Transverse colon (tissue), 4 donors: ENCODE results near the gene CCDC69. TPM values are rescaled to one million over a fixed set of nuclear protein-coding genes. Genes with fewer than 3 reads are reported as not detected.

Experiments used
- DNase-seq: peaks from one replicate; pipeline ENCODE4 v3.0.0-alpha.2; 2019
- H3K27ac ChIP-seq, 4 donors: fragments of 200-600 bp; sonication (generic); 2 replicates each; pipeline ENCODE4 v1.5.1; 2016 to 2018; ENCODE audit warnings: inconsistent platforms in 4 of 4
- H3K27me3 ChIP-seq: fragments of 200-600 bp; sonication (generic); 2 replicates; pipeline ENCODE4 v1.5.1; 2017; ENCODE audit warnings: inconsistent platforms
- H3K36me3 ChIP-seq, 4 donors: fragments of 200-600 bp; sonication (generic); 2 replicates each; pipeline ENCODE4 v1.5.1; 2017 to 2019; ENCODE audit warnings: inconsistent platforms in 4 of 4
- H3K4me1 ChIP-seq, 4 donors: fragments of 200-600 bp; sonication (generic); 2 replicates each; pipeline ENCODE4 v1.5.1; 2017 to 2020; ENCODE audit warnings: inconsistent platforms in 4 of 4
- H3K4me3 ChIP-seq, 4 donors: fragments of 200-600 bp; sonication (generic); 1 replicate in 1 of 4; 2 replicates in 3 of 4; pipeline versions ENCODE4 v1.5.1 to v1.6.1; 2017 to 2019; ENCODE audit warnings: inconsistent platforms in 4 of 4
- H3K9me3 ChIP-seq, 2 donors: fragments of 200-600 bp; sonication (generic); 2 replicates each; pipeline ENCODE4 v1.5.1; 2017 to 2019; ENCODE audit warnings: inconsistent platforms in 2 of 2
- EP300 ChIP-seq: sonication (generic); formaldehyde crosslinking; IDR thresholded peaks from one replicate; pipeline ENCODE4 v1.6.1; 2017; ENCODE audit warnings: antibody characterized with exemption, low read depth
- POLR2A ChIP-seq: fragments of 450-650 bp; IDR thresholded peaks from one replicate; pipeline ENCODE4 v1.6.1; 2016; ENCODE audit warnings: antibody characterized with exemption, mild to moderate bottlenecking, moderate library complexity
- POLR2AphosphoS5 ChIP-seq, 3 donors: sonication (generic); formaldehyde crosslinking; IDR thresholded peaks; one replicate each; pipeline ENCODE4 v1.6.1; 2016; ENCODE audit warnings: antibody characterized with exemption in 3 of 3
- WGBS, 2 donors: methylation state at CpG; one replicate each; pipeline ENCODE4 v1.1.5; 2018; ENCODE audit warnings: low coverage in 1 of 2; 5-methylcytosine and 5-hydroxymethylcytosine counted together
- in situ Hi-C, 4 donors: fragments of 200-750 bp; cut with MboI; loops; one replicate each; pipeline versions ENCODE4 v1.15.0 to v1.15.1; 2017; ENCODE audit warnings: low sequenced_read_pairs in 3 of 4, low pct_ligation_motif_present in 1 of 4, low pct_unique_long_range_greater_than_20kb in 1 of 4
- intact Hi-C: fragments of 100-400 bp; cut with DNase I; formaldehyde crosslinking; loops from one replicate; pipeline ENCODE4 v1.15.1; 2023; ENCODE audit warnings: low total_unique reads
- total RNA-seq, 4 donors: library from RNA; depleted of rRNA; stranded (reverse); fragments of >200 nt; gene quantifications; one replicate each; pipeline ENCODE4 v1.1.0, GENCODE V29; 2016
- TF ChIP-seq, protein P1 (sequence below), 5 experiments: fragments of 200-600 bp in 3 of 5; fragments of 450-650 bp in 2 of 5; sonication (generic) in 3 of 5; IDR thresholded peaks; 1 replicate in 2 of 5; 2 replicates in 3 of 5; pipeline ENCODE4 v1.5.1; 2016 to 2017; ENCODE audit warnings: antibody characterized with exemption in 5 of 5, inconsistent platforms in 3 of 5, mild to moderate bottlenecking in 2 of 5, moderate library complexity in 1 of 5

The CCDC69 gene
- total RNA-seq, 4 donors from 2014 or later = 37.7 to 89.2 (median 62.1) TPM

DNA sequence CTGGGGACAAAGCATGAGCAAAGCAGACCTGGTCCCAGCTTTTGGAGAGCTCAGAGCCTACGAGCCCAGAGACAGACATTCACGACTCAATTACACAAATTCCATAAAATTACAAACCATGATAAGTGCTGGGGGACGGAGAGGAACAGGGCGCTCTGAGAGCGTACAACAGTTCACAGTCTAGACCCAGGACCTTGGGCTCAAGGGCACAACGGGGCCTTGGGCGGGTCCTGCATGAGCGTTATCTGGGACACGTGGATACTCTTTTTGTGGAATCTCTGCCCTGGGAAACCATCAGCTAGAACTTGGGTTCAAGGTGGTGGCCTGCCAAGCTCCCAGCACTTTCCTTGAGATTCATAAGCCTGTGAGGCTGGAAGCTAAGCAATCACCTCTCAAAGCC, 56.9 kb downstream of the CCDC69 start:
- H3K9me3 ChIP-seq = no peaks in the 10 kb centered on the region
- 87% methylated on average over 9 of the region's 9 CpGs; no CpG with 5 or more reads in 1 of the 2 donors for WGBS, 2 donors
- in situ Hi-C loops = no loop called here
- no peak overlapping the region for H3K4me3 ChIP-seq
- TF ChIP-seq POLR2A (no peak), EP300 (no peak)
- H3K4me1 ChIP-seq = peaks cover 0 to 6% (median 0%) of the 10 kb centered on the region in 4 donors
- intact Hi-C loops = no loop called here
- no peak for DNase-seq
- no peak overlapping the region for H3K27ac ChIP-seq
- H3K27me3 ChIP-seq = no peaks in the 10 kb centered on the region
- H3K36me3 ChIP-seq = no peaks in the 10 kb centered on the region

DNA sequence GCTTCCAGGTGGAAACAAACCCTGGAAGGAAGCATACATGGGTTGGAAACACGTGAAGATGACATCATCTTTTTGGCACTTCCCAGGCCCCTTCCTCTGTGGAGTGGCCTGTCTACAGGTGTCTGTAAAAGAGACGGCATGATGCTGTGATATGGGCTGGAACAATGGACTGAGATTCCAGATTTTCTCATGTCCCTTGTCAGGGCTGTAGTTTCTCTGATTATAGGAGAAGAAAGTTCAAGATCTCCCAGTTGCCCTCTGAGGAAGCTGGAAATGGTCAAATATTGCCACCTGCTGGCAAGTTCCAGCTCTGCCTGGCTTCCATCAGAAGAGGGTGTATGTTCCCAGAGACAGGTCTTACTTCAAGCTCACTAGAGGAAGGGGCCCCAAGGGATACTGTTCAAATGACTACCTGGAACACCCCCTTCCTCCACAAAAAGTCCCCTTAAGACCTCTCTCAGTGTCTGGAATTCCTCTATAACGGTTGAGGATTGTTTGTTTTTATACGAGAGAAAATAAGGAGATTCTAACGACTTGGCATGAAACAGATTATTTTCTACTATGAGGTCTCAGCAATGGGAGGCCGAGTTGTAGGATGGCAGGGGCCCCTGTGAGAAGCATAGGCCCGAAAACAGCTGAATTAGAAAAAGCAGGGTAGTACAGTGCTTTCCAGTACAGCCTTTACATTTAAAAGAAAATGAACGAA, 59.1 kb downstream of the CCDC69 start:
- Histone ChIP-seq H3K4me1 (peaks cover 0 to 6% (median 0%) of the 10 kb centered on the region in 4 donors), H3K27ac (no peak overlapping the region), H3K27me3 (no peaks in the 10 kb centered on the region), H3K4me3 (no peak overlapping the region), H3K36me3 (no peaks in the 10 kb centered on the region), H3K9me3 (no peaks in the 10 kb centered on the region)
- TF ChIP-seq POLR2AphosphoS5 (IDR thresholded peaks at IDR 0.05) = no peak
- TF ChIP-seq, protein P1, sequence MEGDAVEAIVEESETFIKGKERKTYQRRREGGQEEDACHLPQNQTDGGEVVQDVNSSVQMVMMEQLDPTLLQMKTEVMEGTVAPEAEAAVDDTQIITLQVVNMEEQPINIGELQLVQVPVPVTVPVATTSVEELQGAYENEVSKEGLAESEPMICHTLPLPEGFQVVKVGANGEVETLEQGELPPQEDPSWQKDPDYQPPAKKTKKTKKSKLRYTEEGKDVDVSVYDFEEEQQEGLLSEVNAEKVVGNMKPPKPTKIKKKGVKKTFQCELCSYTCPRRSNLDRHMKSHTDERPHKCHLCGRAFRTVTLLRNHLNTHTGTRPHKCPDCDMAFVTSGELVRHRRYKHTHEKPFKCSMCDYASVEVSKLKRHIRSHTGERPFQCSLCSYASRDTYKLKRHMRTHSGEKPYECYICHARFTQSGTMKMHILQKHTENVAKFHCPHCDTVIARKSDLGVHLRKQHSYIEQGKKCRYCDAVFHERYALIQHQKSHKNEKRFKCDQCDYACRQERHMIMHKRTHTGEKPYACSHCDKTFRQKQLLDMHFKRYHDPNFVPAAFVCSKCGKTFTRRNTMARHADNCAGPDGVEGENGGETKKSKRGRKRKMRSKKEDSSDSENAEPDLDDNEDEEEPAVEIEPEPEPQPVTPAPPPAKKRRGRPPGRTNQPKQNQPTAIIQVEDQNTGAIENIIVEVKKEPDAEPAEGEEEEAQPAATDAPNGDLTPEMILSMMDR (IDR thresholded peaks at IDR 0.05) = peak; percentile 83 to 91 (median 87)
- no peak for TF ChIP-seq EP300
- whole genome bisulfite sequencing, 2 donors = 28 to 38% methylated on average over 6 to 8 of the region's 8 CpGs
- intact Hi-C loops (loop anchor here (2.0 kb wide), 1 partner anchor 38 kb away; no protein-coding TSS in a partner anchor), in situ Hi-C loops (loop anchor here in 2 of 4 donors (5.0 kb wide), 1 partner anchor 43 kb away; no protein-coding TSS in a partner anchor)
- peak; percentile 85 for DNase-seq

DNA sequence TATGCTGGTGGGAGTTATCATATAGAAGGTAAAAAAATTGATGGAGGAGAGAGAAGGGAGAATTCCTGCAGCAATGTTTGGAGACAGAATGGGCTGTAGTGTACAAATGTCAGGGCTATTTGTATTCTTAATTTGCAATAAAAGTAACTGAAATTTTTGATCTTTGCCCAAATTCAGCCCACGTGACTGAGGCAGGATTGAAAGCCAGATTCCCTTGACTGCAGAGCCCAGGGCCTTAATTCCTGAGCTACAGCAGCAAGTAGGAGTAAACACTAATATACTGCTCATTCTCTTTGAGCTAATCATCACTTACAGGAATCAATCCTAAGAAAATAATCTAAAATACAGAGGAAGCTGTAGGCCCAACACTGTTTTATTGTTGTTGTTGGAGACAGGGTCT, 61.1 kb downstream of the CCDC69 start:
- peaks cover 0 to 17% (median 8%) of the 10 kb centered on the region in 4 donors for H3K4me1 ChIP-seq
- H3K9me3 ChIP-seq = no peaks in the 10 kb centered on the region
- H3K27me3 ChIP-seq = peaks cover 7% of the 10 kb centered on the region
- no peak overlapping the region for H3K4me3 ChIP-seq
- peak overlapping the region in 1 of 4 donors; percentile 27 for H3K27ac ChIP-seq
- no peaks in the 10 kb centered on the region for H3K36me3 ChIP-seq
- no peak for DNase-seq
- WGBS, 2 donors = 45 to 54% methylated on average over 1 of the region's 1 CpG
- no peak for TF ChIP-seq POLR2A
- intact Hi-C loops = no loop called here
- in situ Hi-C loops = loop anchor here in 2 of 4 donors (5.0 kb wide), 1 partner anchor 40 kb away; no protein-coding TSS in a partner anchor

DNA sequence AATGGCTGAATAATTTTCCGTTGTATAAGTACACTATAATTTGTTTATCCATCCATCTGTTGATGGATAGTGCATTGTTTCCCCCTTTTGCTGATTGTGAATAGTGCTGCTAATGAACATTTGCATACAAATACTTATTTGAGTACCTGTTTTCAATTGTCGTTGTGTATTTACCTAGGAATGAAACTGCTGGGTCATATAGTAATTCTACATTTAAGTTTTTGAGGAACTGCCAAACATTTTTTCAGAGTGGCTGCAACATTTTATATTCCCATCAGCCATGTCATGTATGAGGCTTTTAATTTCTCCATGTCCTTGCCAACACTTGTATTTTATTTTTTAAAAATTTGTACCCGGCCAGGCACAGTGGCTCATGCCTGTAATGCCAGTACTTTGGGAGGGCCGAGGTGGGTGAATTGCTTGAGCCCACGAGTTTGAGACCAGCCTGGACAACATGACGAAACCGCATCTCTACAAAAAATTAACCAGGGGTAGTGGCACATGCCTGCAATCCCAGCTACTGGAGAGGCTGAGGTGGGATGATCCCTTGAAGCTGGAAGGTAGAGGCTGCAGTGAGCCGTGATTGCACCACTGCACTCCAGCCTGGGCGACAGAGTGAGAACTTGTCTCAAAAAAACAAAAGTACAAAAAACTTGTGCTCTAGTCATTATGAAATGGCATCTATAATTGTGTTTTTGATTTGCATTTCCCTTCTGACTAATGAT, 64.1 kb downstream of the CCDC69 start:
- no peak overlapping the region for H3K27ac ChIP-seq
- 74 to 76% methylated on average over 5 to 9 of the region's 9 CpGs for WGBS, 2 donors
- in situ Hi-C loops = loop anchor here in 2 of 4 donors (5.0 kb wide), 1 partner anchor 38 kb away; no protein-coding TSS in a partner anchor
- H3K4me3 ChIP-seq = no peak overlapping the region
- intact Hi-C loops = no loop called here
- no peak for DNase-seq
- TF ChIP-seq EP300 = no peak
- no peak for TF ChIP-seq POLR2AphosphoS5 (IDR thresholded peaks at IDR 0.05)
- TF ChIP-seq, protein P1 (IDR thresholded peaks at IDR 0.05) = no peak
- no peak for TF ChIP-seq POLR2A
- H3K27me3 ChIP-seq = peaks cover 13% of the 10 kb centered on the region
- no peaks in the 10 kb centered on the region for H3K9me3 ChIP-seq
- H3K4me1 ChIP-seq = peaks cover 7 to 38% (median 21%) of the 10 kb centered on the region in 4 donors
- no peaks in the 10 kb centered on the region for H3K36me3 ChIP-seq

DNA sequence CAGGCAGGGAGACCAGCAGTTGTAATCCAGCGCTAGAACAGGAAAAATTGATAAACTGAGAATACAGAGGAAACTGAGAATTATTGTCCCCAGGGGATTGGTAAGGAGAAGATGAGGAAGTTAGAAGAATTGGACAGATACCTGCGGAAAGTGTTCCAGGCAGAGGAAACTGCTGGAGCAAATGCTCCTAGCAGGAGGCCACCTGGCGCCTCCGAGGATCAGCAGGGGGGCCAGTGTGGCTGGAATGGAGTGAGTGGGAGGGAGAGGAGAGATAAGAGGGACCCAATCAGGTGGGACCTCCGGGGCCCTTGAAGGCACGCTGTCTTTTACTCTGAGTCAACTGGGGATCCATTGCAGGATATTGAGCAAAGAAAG, 65.6 kb downstream of the CCDC69 start:
- Histone ChIP-seq H3K4me3 (peak overlapping the region in 2 of 4 donors; percentile 67 to 77), H3K27ac (peak overlapping the region; percentile 86 to 90 (median 88)), H3K4me1 (peaks cover 18 to 48% (median 27%) of the 10 kb centered on the region in 4 donors), H3K9me3 (no peaks in the 10 kb centered on the region), H3K36me3 (no peaks in the 10 kb centered on the region), H3K27me3 (peaks cover 13% of the 10 kb centered on the region)
- 0 to 29% methylated on average over 1 to 6 of the region's 6 CpGs for WGBS, 2 donors
- intact Hi-C loops (no loop called here), in situ Hi-C loops (no loop called here)
- TF ChIP-seq POLR2A (no peak), POLR2AphosphoS5 (IDR thresholded peaks at IDR 0.05) (no peak), EP300 (no peak)
- TF ChIP-seq, protein P1 (IDR thresholded peaks at IDR 0.05) = no peak
- DNase-seq = no peak
